Osteoblast (primary cell): ENCODE results near the gene FHDC1. TPM values are rescaled to one million over a fixed set of nuclear protein-coding genes. Genes with fewer than 3 reads are reported as not detected.

Source experiments
- DNase-seq: peaks from one replicate; pipeline ENCODE4 v3.0.0; 2011; ENCODE audit warnings: low spot score, mixed read lengths; ENCODE audit not compliant: insufficient read length; ENCODE audit errors: missing footprints
- H2AFZ ChIP-seq: 2 replicates; pipeline ENCODE4 v1.6.0; 2011; ENCODE audit warnings: mild to moderate bottlenecking, low read length
- H3K27ac ChIP-seq: 2 replicates; pipeline ENCODE4 v1.5.1; 2011; ENCODE audit warnings: mild to moderate bottlenecking, low read depth, low read length, moderate library complexity
- H3K27me3 ChIP-seq: 2 replicates; pipeline ENCODE4 v1.6.0; 2012; ENCODE audit warnings: mild to moderate bottlenecking, control low read depth, inconsistent platforms, low read length, moderate library complexity; ENCODE audit not compliant: insufficient read depth
- H3K36me3 ChIP-seq: 2 replicates; pipeline ENCODE4 v1.5.1; 2011; ENCODE audit warnings: mild to moderate bottlenecking, low read length, control low read depth, moderate library complexity; ENCODE audit not compliant: insufficient read depth
- H3K4me1 ChIP-seq: 2 replicates; pipeline ENCODE4 v1.5.1; 2011; ENCODE audit warnings: mild to moderate bottlenecking, low read length, control low read depth, moderate library complexity; ENCODE audit not compliant: insufficient read depth
- H3K4me2 ChIP-seq: 2 replicates; pipeline ENCODE4 v1.6.0; 2011; ENCODE audit warnings: mild to moderate bottlenecking, low read length; ENCODE audit not compliant: insufficient read depth
- H3K4me3 ChIP-seq: fragments of 200-600 bp; sonication (generic); 3 replicates; pipeline ENCODE4 v1.5.1; 2012; ENCODE audit warnings: mild to moderate bottlenecking, low read length, inconsistent platforms; ENCODE audit not compliant: insufficient read depth
- H3K79me2 ChIP-seq: 2 replicates; pipeline ENCODE4 v1.6.0; 2012; ENCODE audit warnings: mild to moderate bottlenecking, low read length, control low read depth, inconsistent platforms; ENCODE audit not compliant: insufficient read depth
- H3K9me3 ChIP-seq: 2 replicates; pipeline ENCODE4 v1.5.1; 2011; ENCODE audit warnings: low read depth, low read length, control low read depth
- H4K20me1 ChIP-seq: 2 replicates; pipeline ENCODE4 v1.6.0; 2012; ENCODE audit warnings: mild to moderate bottlenecking, low read length, control low read depth; ENCODE audit not compliant: insufficient read depth
- total RNA-seq: library from RNA; depleted of rRNA; stranded (reverse); fragments of >200 nt; gene quantifications from 2 replicates; pipeline ENCODE4 v1.2.3, GENCODE V29; 2012
- TF ChIP-seq, protein P1 (sequence below): IDR thresholded peaks from 2 replicates; pipeline ENCODE4 v1.5.1; 2011; ENCODE audit warnings: mild to moderate bottlenecking, low read depth, low read length, moderate library complexity; ENCODE audit errors: extremely low read depth

FHDC1 gene
- total RNA-seq, 1 donor: 0.36 TPM

DNA sequence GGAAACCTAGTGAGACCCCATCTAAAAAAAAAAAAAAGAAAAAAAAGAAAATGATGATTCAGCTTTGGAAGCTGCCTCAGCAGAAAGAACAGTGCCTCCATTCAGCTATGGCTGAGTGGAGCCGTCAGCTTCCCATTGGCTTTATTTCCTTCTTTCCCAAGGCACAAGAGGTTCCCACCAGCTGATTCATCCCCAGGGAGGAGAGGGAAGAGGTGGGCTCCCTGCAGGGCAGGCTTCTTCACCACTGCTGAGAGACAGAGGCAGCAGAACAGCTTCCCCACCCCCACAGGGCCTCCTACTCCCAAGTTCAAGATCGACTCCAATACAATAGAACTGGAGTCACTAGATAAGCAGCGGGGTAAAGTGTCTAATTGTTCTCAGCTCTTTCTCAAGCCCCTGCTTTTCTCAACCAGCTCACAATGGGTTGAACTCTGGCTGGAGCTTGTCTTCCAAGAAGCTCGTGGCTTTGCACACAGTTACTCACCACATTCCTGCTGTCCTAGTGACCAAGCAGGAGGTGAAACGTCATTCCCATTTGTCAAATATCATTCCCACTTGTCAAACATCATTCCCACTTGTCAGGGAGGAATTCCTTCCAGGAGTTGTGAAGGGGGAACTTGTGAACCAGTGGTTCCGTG, 47.8 kb downstream of the FHDC1 start:
- TF ChIP-seq, protein P1, sequence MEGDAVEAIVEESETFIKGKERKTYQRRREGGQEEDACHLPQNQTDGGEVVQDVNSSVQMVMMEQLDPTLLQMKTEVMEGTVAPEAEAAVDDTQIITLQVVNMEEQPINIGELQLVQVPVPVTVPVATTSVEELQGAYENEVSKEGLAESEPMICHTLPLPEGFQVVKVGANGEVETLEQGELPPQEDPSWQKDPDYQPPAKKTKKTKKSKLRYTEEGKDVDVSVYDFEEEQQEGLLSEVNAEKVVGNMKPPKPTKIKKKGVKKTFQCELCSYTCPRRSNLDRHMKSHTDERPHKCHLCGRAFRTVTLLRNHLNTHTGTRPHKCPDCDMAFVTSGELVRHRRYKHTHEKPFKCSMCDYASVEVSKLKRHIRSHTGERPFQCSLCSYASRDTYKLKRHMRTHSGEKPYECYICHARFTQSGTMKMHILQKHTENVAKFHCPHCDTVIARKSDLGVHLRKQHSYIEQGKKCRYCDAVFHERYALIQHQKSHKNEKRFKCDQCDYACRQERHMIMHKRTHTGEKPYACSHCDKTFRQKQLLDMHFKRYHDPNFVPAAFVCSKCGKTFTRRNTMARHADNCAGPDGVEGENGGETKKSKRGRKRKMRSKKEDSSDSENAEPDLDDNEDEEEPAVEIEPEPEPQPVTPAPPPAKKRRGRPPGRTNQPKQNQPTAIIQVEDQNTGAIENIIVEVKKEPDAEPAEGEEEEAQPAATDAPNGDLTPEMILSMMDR: no peak
- Histone ChIP-seq H3K36me3 (no peaks in the 10 kb centered on the region), H3K4me1 (peaks cover 7% of the 10 kb centered on the region), H3K9me3 (no peaks in the 10 kb centered on the region), H3K79me2 (no peaks in the 10 kb centered on the region), H3K4me2 (peak overlapping the region; percentile 14), H4K20me1 (no peaks in the 10 kb centered on the region), H3K4me3 (no peak overlapping the region), H2AFZ (no peak overlapping the region), H3K27me3 (peaks cover 4% of the 10 kb centered on the region), H3K27ac (no peak overlapping the region)
- DNase-seq: no peak

- H3K4me3 ChIP-seq: no peak overlapping the region
- H3K4me1 ChIP-seq: peaks cover under 1% of the 10 kb centered on the region
- DNase-seq: no peak
- no peaks in the 10 kb centered on the region for H3K9me3 ChIP-seq
- H3K79me2 ChIP-seq: no peaks in the 10 kb centered on the region
- no peaks in the 10 kb centered on the region for H3K36me3 ChIP-seq
- H3K4me2 ChIP-seq: no peak overlapping the region
- no peak overlapping the region for H2AFZ ChIP-seq
- no peak overlapping the region for H3K27ac ChIP-seq
- TF ChIP-seq, protein P1: no peak
- no peaks in the 10 kb centered on the region for H4K20me1 ChIP-seq
- H3K27me3 ChIP-seq: no peaks in the 10 kb centered on the region
Observed at GRCh38 chr4:152988721-152989553, 52.8 kb downstream of the FHDC1 start.

- no peak overlapping the region for H3K27ac ChIP-seq
- DNase-seq: no peak
- H4K20me1 ChIP-seq: no peaks in the 10 kb centered on the region
- H3K4me1 ChIP-seq: no peaks in the 10 kb centered on the region
- H2AFZ ChIP-seq: no peak overlapping the region
- H3K79me2 ChIP-seq: no peaks in the 10 kb centered on the region
- H3K27me3 ChIP-seq: no peaks in the 10 kb centered on the region
- no peak overlapping the region for H3K4me3 ChIP-seq
- H3K4me2 ChIP-seq: no peak overlapping the region
- TF ChIP-seq, protein P1: no peak
- no peaks in the 10 kb centered on the region for H3K36me3 ChIP-seq
- no peaks in the 10 kb centered on the region for H3K9me3 ChIP-seq
Observed at GRCh38 chr4:152989554-152989970, 53.4 kb downstream of the FHDC1 start.

DNA sequence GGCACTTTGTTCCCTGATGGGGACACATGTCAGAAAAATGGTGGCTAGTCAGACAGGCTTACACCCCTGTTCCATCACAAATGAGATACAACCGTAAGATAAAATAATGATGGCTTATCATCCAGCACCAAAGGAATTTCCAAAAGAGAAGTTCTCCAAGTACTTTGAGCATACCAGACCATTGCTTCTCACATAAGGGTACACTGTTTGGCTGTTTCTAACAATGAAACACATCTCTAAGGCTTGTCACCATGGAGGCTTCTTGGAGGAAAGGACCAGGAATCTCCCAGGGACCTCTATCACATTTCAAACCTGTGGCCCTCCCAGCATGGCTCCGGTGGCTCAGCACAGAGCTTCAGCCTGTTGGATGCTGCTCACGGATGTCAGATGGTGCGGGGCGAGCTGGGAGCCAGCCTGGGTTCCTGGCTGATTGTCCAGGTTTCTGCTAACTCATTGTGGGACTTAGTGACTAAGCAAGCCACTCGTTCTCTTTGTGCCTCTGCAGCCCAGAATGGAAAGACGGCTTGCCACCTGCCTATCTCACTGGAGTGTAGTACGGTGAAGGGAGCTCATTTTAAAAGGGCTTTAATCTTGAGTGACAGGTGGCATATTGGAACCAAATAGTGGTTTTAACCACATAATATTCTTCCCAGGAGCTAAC, 54.5 kb downstream of the FHDC1 start:
- H3K4me2 ChIP-seq: no peak overlapping the region
- TF ChIP-seq, protein P1: no peak
- H3K9me3 ChIP-seq: no peaks in the 10 kb centered on the region
- no peaks in the 10 kb centered on the region for H3K79me2 ChIP-seq
- no peak overlapping the region for H3K27ac ChIP-seq
- H3K36me3 ChIP-seq: no peaks in the 10 kb centered on the region
- no peaks in the 10 kb centered on the region for H3K4me1 ChIP-seq
- H4K20me1 ChIP-seq: no peaks in the 10 kb centered on the region
- H3K27me3 ChIP-seq: no peaks in the 10 kb centered on the region
- no peak for DNase-seq
- H3K4me3 ChIP-seq: no peak overlapping the region
- H2AFZ ChIP-seq: no peak overlapping the region
